PFSK-1 (cell line): ENCODE measurements around the gene SEC24D.

ENCODE experiments used
- FOXP2 ChIP-seq: optimal IDR thresholded peaks from 2 replicates; pipeline ENCODE3; 2011; ENCODE audit warnings: borderline replicate concordance, control low read depth, inconsistent platforms; ENCODE audit not compliant: insufficient read depth; ENCODE audit errors: extremely low read length, extremely low read depth
- POLR2AphosphoS5 ChIP-seq: IDR thresholded peaks from 2 replicates; pipeline ENCODE4 v1.6.1; 2012; ENCODE audit warnings: low read depth, mild to moderate bottlenecking, control low read depth, low read length, moderate library complexity
- SIN3A ChIP-seq: IDR thresholded peaks from 2 replicates; pipeline ENCODE4 v1.6.1; 2012; ENCODE audit warnings: mild to moderate bottlenecking, low read length, moderate library complexity, borderline replicate concordance; ENCODE audit not compliant: insufficient read depth
- TAF1 ChIP-seq: IDR thresholded peaks from 2 replicates; pipeline ENCODE4 v1.6.1; 2012; ENCODE audit warnings: low read length, control low read depth, borderline replicate concordance; ENCODE audit not compliant: insufficient read depth
- TF ChIP-seq, protein P1 (sequence below), 2 experiments: IDR thresholded peaks; 2 replicates each; pipeline versions ENCODE4 v1.6.1 to v1.8.0; 2011 to 2012; ENCODE audit warnings: low read depth in 2 of 2, low read length in 2 of 2, control low read depth in 1 of 2, inconsistent platforms in 1 of 2, mild to moderate bottlenecking in 1 of 2, moderate library complexity in 1 of 2; ENCODE audit not compliant: insufficient read depth in 1 of 2

Gene SEC24D

DNA sequence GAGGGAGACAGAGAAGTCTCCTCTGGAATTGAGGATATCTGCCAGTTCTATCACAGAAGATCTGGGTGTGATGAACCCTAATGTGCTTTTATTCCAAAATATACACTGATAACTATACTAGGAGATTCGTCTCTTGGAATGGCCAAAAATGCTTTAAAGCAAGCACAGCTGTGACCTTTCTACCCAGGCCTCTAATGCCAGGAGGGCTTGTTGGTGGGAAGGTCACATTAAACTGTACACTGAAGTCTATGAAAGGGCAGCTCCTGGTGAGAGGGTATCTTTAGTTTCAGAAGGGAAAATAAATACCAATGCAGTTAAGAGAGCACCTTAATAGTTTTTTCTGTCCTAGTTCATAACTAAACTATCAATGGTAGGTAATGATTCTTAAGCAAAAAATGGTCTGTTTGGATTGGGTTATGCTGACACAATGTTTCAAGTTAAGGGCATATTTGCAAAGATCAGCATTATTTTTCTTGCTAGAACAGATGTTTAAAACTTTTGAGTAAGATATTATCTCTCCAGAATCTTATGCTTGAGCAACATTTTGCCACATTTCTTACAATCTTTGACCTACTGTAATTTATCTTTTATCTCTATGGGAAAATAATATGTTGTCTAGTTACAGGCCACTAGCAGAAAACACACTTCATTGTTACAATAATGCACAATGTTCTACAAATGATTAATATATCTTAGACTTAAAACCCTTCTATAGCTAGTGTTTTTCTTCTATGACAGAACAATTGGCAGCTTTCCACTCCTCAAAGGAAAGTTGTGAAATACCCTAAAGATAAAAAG, 59.6 kb downstream of the SEC24D start:
- TF ChIP-seq SIN3A = no peak
- TF ChIP-seq, protein P1, sequence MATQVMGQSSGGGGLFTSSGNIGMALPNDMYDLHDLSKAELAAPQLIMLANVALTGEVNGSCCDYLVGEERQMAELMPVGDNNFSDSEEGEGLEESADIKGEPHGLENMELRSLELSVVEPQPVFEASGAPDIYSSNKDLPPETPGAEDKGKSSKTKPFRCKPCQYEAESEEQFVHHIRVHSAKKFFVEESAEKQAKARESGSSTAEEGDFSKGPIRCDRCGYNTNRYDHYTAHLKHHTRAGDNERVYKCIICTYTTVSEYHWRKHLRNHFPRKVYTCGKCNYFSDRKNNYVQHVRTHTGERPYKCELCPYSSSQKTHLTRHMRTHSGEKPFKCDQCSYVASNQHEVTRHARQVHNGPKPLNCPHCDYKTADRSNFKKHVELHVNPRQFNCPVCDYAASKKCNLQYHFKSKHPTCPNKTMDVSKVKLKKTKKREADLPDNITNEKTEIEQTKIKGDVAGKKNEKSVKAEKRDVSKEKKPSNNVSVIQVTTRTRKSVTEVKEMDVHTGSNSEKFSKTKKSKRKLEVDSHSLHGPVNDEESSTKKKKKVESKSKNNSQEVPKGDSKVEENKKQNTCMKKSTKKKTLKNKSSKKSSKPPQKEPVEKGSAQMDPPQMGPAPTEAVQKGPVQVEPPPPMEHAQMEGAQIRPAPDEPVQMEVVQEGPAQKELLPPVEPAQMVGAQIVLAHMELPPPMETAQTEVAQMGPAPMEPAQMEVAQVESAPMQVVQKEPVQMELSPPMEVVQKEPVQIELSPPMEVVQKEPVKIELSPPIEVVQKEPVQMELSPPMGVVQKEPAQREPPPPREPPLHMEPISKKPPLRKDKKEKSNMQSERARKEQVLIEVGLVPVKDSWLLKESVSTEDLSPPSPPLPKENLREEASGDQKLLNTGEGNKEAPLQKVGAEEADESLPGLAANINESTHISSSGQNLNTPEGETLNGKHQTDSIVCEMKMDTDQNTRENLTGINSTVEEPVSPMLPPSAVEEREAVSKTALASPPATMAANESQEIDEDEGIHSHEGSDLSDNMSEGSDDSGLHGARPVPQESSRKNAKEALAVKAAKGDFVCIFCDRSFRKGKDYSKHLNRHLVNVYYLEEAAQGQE (IDR thresholded peaks at IDR 0.05; ENCODE audit: insufficient read depth in 1 of 2, low read depth in 2 of 2, low read length in 2 of 2) = no peak
- no peak for TF ChIP-seq TAF1
- TF ChIP-seq POLR2AphosphoS5 = no peak
- no peak for TF ChIP-seq FOXP2

DNA sequence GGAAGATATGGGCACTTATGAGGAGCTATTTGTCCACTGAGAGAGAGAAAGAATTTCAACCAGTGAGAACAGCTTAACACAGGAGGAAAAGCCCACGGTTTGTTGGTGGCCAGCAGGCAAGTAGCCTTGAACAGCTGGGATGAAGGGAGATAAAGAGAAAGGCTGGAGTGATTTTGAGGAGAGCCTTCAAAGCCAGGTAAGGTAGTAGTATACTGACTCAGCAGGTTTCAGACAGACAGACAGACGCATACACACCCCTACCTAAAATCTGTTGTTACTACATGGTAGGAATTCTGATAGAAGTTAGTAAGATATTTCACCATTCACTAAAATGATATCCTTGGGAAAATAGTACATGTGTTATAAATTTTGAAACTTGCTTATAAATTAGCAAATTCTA, 60.5 kb downstream of the SEC24D start:
- TF ChIP-seq, protein P1 (IDR thresholded peaks at IDR 0.05; ENCODE audit: insufficient read depth in 1 of 2, low read depth in 2 of 2, low read length in 2 of 2) = no peak
- TF ChIP-seq SIN3A (no peak), FOXP2 (no peak), POLR2AphosphoS5 (no peak), TAF1 (no peak)

DNA sequence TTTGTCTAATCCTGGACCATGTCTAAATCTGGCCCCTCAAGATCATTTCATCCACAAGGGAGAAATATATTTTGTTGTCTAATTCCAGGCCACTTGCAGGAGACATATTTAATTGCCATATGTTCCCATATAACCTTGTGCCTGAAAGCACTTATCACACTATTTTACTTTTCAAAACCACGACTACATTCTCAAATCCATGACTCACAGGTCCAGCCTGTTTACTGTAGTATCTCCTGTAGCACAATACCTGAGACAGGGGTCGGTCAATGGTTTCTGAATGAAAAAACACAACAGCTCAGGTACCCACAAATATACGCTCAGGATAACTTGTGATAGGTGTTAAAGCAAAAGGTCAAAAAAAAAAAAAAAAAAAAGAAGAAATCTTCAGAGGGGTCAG, 60.9 kb downstream of the SEC24D start:
- TF ChIP-seq SIN3A (no peak), POLR2AphosphoS5 (no peak), TAF1 (no peak), FOXP2 (no peak)
- TF ChIP-seq, protein P1 (IDR thresholded peaks at IDR 0.05; ENCODE audit: insufficient read depth in 1 of 2, low read depth in 2 of 2, low read length in 2 of 2) = no peak

DNA sequence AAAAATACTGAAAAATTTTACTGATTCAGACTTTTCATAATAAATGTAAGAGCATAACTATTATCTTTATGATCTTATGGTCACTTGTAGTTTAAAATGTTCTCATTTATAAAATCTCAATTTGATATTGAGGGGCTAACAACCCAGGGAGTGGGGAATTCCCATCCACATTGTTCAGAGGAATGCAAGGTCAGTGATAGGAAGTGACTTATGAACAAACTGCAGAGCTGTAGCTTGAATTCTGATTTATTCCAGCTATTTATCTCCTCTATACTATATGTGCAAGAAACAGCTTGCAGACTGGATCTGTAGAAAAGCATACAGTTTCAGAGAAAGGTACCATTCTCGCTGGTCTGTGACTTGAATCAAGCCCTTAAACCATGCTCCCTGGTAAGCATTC, 61.6 kb downstream of the SEC24D start:
- TF ChIP-seq POLR2AphosphoS5 (no peak), FOXP2 (no peak), TAF1 (no peak), SIN3A (no peak)
- TF ChIP-seq, protein P1 (IDR thresholded peaks at IDR 0.05; ENCODE audit: insufficient read depth in 1 of 2, low read depth in 2 of 2, low read length in 2 of 2) = no peak

DNA sequence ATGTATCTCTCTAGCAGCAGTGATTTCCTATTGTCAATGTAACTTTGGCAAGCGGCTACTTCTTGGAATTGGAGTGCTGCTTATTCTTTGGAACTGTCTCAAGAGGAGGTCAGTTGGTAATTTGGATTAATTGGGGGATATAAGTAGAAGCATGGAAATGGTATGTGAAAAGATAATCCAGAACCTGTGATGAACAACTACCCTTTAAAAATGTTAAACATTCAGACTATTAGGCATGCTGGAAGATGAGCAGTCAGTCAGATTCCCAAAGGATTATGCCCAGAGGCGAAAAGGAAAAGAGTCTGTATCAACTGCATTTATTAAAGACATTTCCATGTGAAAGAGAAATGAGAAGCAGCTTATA, 62.5 kb downstream of the SEC24D start:
- TF ChIP-seq SIN3A (no peak), FOXP2 (no peak), TAF1 (no peak), POLR2AphosphoS5 (no peak)
- TF ChIP-seq, protein P1 (IDR thresholded peaks at IDR 0.05; ENCODE audit: insufficient read depth in 1 of 2, low read depth in 2 of 2, low read length in 2 of 2) = no peak
